ENCODE results near the gene HSCB.

DNA sequence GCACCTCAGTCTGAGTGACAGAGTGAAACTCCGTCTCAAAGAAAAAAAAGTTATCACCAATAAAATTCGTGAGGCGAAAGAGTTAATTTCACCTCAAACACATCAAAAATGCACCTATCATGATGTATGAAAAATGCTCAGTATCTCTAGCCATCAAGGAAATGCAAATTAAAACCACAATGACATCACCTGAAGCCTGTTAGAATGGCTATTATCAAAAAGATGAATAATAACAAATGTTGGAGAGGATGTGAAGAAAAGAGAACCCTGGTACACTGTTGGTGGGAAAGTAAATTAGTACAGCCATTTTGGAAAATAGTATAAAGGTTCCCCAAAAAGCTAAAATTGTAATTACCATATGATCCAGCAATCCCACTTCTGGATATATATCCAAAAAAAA lies 23.8 kb upstream of the HSCB start:
- TF ChIP-seq, protein P1, sequence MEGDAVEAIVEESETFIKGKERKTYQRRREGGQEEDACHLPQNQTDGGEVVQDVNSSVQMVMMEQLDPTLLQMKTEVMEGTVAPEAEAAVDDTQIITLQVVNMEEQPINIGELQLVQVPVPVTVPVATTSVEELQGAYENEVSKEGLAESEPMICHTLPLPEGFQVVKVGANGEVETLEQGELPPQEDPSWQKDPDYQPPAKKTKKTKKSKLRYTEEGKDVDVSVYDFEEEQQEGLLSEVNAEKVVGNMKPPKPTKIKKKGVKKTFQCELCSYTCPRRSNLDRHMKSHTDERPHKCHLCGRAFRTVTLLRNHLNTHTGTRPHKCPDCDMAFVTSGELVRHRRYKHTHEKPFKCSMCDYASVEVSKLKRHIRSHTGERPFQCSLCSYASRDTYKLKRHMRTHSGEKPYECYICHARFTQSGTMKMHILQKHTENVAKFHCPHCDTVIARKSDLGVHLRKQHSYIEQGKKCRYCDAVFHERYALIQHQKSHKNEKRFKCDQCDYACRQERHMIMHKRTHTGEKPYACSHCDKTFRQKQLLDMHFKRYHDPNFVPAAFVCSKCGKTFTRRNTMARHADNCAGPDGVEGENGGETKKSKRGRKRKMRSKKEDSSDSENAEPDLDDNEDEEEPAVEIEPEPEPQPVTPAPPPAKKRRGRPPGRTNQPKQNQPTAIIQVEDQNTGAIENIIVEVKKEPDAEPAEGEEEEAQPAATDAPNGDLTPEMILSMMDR (IDR thresholded peaks at IDR 0.05): no peak
- TF ChIP-seq EZH2 (IDR thresholded peaks at IDR 0.05): no peak
